Mesothelial cell of epicardium (in vitro differentiated cells): Measurements from ENCODE around the gene DNAH8. TPM values are rescaled to one million over a fixed set of nuclear protein-coding genes. Genes with fewer than 3 reads are reported as not detected.

Source experiments
- DNase-seq, 2 experiments: peaks; one replicate each; pipeline ENCODE4 v3.0.0; 2021; ENCODE audit warnings: low spot score in 2 of 2; ENCODE audit not compliant: unreplicated experiment in 2 of 2
- H3K27ac Mint-ChIP-seq: 2 replicates; pipeline ENCODE4 v1.8.0; 2021; ENCODE audit warnings: mixed read lengths
- H3K27me3 Mint-ChIP-seq: 2 replicates; pipeline ENCODE4 v1.8.0; 2021; ENCODE audit warnings: low read depth, mixed read lengths
- H3K36me3 Mint-ChIP-seq: 2 replicates; pipeline ENCODE4 v1.8.0; 2021; ENCODE audit warnings: mixed read lengths
- H3K4me1 Mint-ChIP-seq: 2 replicates; pipeline ENCODE4 v1.8.0; 2021; ENCODE audit warnings: mixed read lengths
- H3K4me3 Mint-ChIP-seq: 2 replicates; pipeline ENCODE4 v1.8.0; 2021; ENCODE audit warnings: mild to moderate bottlenecking, moderate library complexity, mixed read lengths
- H3K9me3 Mint-ChIP-seq: 2 replicates; pipeline ENCODE4 v1.8.0; 2021; ENCODE audit warnings: mixed read lengths
- total RNA-seq: library from RNA; stranded (reverse); gene quantifications from 3 replicates; pipeline ENCODE4 v1.2.1, GENCODE V29; 2021
- TF ChIP-seq, protein P1 (sequence below): fragments of 200-600 bp; sonication (generic); IDR thresholded peaks from one replicate; pipeline ENCODE4 v1.5.0; 2021; ENCODE audit warnings: antibody characterized with exemption; ENCODE audit not compliant: unreplicated experiment

Gene DNAH8
- total RNA-seq, 1 donor from 2014 or later = 0.25 TPM

DNA sequence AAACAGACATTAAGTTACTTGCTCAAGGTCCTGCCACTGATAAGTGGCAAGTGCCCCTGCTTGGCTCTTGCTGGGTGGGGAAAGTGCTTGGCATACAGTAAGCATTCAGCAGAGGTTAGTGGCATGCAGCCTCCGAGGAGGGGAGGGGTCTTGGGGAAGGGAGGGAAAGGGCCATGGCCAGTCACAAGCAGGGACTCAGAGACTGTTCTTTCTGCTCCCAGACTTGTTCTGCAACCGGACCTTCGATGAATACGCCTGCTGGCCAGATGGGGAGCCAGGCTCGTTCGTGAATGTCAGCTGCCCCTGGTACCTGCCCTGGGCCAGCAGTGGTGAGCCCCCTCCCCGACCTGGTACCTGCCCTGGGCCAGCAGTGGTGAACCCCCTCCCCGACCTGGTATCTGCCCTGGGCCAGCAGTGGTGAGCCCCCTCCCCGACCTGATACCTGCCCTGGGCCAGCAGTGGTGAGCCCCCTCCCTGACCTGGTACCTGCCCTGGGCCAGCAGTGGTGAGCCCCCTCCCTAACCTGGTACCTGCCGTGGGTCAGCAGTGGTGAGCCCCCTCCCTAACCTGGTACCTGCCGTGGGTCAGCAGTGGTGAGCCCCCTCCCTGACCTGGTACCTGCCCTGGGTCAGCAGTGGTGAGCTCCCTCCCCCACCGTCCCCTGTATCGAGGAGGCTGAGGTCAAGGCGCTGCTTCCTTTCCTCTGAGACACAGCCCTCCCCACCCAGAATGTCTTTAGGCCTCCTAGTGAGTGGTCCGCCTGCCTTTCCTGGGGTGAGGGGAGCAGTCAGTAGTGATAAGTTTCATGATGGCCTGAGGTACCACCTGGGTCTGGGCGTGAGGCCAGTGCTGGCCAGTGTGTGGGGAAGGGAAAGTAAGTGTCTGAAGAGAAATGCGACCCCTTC, 342.4 kb downstream of the DNAH8 start:
- Mint-ChIP-seq H3K27me3 (peaks cover 66% of the 10 kb centered on the region), H3K9me3 (no peaks in the 10 kb centered on the region), H3K27ac (no peak overlapping the region), H3K4me3 (no peak overlapping the region), H3K36me3 (no peaks in the 10 kb centered on the region), H3K4me1 (no peaks in the 10 kb centered on the region)
- no peak for DNase-seq
- TF ChIP-seq, protein P1, sequence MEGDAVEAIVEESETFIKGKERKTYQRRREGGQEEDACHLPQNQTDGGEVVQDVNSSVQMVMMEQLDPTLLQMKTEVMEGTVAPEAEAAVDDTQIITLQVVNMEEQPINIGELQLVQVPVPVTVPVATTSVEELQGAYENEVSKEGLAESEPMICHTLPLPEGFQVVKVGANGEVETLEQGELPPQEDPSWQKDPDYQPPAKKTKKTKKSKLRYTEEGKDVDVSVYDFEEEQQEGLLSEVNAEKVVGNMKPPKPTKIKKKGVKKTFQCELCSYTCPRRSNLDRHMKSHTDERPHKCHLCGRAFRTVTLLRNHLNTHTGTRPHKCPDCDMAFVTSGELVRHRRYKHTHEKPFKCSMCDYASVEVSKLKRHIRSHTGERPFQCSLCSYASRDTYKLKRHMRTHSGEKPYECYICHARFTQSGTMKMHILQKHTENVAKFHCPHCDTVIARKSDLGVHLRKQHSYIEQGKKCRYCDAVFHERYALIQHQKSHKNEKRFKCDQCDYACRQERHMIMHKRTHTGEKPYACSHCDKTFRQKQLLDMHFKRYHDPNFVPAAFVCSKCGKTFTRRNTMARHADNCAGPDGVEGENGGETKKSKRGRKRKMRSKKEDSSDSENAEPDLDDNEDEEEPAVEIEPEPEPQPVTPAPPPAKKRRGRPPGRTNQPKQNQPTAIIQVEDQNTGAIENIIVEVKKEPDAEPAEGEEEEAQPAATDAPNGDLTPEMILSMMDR = no peak

DNA sequence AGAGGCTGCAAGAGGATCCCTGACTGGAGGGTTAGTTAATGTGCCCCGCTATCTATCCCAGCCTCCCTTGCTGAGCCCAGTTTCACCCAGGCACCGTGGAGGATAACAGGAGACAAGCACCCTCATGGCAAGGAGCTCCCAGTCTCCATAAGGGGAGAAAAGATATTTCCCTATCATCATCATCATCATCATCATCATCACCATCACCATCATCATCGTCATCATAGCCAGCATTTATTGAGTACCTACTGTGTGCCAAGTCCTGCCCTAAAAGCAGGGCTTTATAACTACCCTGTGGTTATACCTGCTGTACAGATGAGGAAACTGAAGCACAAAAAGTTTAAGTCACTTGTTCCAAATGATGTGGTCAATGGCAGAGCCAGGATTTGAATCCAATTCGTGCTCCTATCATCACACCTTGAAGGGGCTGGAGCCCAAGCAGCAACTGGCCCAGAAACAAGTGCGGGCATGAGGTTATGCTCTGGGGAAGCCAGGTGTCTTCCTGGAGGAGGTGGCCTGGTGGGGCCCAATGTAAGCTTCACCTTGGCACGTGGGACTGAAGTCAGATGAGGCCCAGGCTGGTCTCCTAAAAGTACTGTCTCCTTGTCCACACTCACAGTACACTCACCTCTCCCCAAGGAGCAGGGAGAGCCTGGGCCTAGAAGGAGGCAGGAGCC, 343.5 kb downstream of the DNAH8 start:
- H3K9me3 Mint-ChIP-seq = no peaks in the 10 kb centered on the region
- TF ChIP-seq, protein P1 = no peak
- H3K27me3 Mint-ChIP-seq = peaks cover 64% of the 10 kb centered on the region
- H3K27ac Mint-ChIP-seq = no peak overlapping the region
- no peaks in the 10 kb centered on the region for H3K36me3 Mint-ChIP-seq
- H3K4me3 Mint-ChIP-seq = no peak overlapping the region
- H3K4me1 Mint-ChIP-seq = peaks cover 6% of the 10 kb centered on the region
- no peak for DNase-seq

DNA sequence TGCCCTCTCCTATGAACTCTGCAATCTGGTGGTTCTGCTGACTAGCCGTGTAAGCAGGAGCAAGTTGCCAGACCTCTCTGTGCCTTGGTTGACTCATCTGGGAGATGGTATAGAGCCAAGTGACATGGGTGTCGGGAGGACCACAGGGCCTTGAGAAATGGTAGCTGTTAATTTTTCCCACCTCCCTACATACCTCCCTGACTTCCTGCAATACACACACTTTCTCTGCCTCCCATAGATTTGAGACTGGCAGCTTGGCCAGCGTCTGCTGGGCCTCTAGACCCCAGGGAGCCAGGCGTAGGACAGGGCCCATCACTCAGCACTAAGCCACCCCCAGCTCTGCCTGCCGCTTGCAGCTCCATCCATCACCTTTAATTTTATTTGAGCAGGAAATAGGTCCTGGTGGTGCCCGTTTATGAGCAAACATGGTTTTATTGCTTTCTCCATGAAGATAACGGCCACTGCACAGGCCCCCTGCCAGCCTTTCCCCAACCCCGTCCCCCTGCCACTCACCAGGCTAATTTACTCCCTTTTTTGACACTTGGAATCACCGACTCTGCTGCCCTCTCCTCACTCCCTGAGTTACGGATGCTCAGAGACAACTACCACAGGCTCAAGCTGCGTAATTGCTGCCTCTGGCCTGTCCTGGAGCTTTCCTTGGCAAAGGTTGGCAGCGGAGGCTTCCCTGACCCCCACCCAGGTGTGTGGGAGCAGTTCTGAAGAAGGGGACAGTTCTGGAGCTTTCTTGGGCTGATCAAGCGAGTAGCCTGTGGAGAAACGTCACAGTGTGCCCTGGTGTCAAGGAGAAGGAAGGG, 344.6 kb downstream of the DNAH8 start:
- Mint-ChIP-seq H3K9me3 (no peaks in the 10 kb centered on the region), H3K4me1 (peaks cover 6% of the 10 kb centered on the region), H3K27me3 (peaks cover 57% of the 10 kb centered on the region), H3K36me3 (no peaks in the 10 kb centered on the region), H3K27ac (no peak overlapping the region), H3K4me3 (no peak overlapping the region)
- TF ChIP-seq, protein P1 = no peak
- DNase-seq = no peak

DNA sequence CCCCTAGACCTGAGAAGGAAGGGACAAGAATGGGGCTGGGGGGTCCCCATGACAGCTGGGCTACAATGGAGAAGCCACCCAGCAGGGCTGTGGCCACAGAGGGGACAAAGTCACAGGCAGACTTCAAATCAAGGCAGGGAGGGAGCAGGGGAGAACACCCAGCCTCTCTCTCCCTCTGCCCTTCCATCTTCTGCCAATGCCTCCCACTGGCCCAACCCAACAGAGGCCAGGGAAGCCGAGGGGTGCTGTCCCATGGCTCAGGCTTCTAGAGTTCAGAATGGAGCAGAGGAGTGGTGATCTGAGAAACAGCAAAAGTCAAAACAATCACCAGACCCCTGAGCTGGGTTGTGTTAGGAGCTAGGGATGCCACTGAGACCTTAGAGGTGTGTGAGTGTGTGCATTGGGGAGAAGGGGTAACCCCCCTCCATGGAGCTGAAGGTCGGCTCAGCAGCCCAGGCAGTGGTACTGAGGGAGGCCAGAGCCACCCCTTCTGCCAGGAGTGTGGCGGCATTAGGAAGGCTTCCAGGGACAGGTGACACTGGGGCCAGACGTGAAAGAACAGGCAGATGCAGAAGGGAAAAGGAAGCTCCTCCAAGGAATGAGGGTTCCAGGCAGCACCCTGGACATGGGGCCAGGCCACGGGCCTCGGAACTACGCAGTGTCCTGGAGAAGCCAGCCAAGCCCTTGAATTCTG, 345.5 kb downstream of the DNAH8 start:
- H3K9me3 Mint-ChIP-seq = no peaks in the 10 kb centered on the region
- H3K36me3 Mint-ChIP-seq = no peaks in the 10 kb centered on the region
- H3K27ac Mint-ChIP-seq = no peak overlapping the region
- H3K27me3 Mint-ChIP-seq = peaks cover 66% of the 10 kb centered on the region
- no peak overlapping the region for H3K4me3 Mint-ChIP-seq
- peaks cover 6% of the 10 kb centered on the region for H3K4me1 Mint-ChIP-seq
- TF ChIP-seq, protein P1 = no peak
- DNase-seq = no peak

DNA sequence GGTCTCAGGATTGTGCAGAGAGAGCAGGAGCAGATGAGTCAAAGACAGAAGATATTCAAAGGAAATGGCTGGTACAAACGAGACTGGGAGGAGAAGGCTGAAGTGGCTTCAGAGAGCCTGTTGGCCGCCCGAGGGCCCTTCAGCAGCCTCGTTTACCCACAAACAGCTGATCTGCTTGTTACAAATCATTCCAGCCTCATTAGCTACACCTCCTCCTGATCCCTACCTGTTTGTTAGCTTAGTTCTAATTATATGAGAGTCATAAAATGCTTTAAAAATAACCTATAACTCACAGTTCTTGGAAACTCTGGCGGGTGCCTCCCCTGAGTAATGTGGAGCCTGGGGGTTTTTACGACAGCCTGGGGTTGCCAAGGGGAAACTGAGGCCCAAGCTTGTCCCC, 346.1 kb downstream of the DNAH8 start:
- Mint-ChIP-seq H3K27ac (no peak overlapping the region), H3K36me3 (no peaks in the 10 kb centered on the region), H3K4me1 (peaks cover 6% of the 10 kb centered on the region), H3K27me3 (peaks cover 67% of the 10 kb centered on the region), H3K9me3 (no peaks in the 10 kb centered on the region), H3K4me3 (no peak overlapping the region)
- DNase-seq = no peak
- TF ChIP-seq, protein P1 = no peak
